GM18519 (cell line): ENCODE measurements around the gene SESN1.
"Not testable (repeated sequence)": the region's sequence is repeated elsewhere in the genome, so short reads cannot be mapped to it uniquely, and the experiment has no call there.

Experiments
- ATAC-seq: cut with Tn5 transposase; IDR thresholded peaks from one replicate; pipeline ENCODE4 v1.9.1; 2021; ENCODE audit warnings: mild to moderate bottlenecking, moderate library complexity; ENCODE audit not compliant: unreplicated experiment, low FRiP score

The SESN1 gene

GRCh38 chr6:109094416-109095035, at the start of gene SESN1:
SESN1 (minus strand) TSS chr6:109094846; CDS start chr6:109094073, 773 bp downstream.
- ATAC-seq = peak; percentile 38

GRCh38 chr6:109143191-109143590, 48.5 kb upstream of the SESN1 start:
- no peak for ATAC-seq

GRCh38 chr6:109142067-109142466, 47.4 kb upstream of the SESN1 start:
- not testable (repeated sequence) for ATAC-seq

GRCh38 chr6:109139109-109139508, 44.5 kb upstream of the SESN1 start:
- no peak for ATAC-seq

- ATAC-seq = not testable (repeated sequence)
Observed at GRCh38 chr6:109136530-109136929, 41.9 kb upstream of the SESN1 start.

GRCh38 chr6:109136039-109136438, 41.4 kb upstream of the SESN1 start:
- not testable (repeated sequence) for ATAC-seq

- not testable (repeated sequence) for ATAC-seq
Observed at GRCh38 chr6:109135600-109135999, 41.0 kb upstream of the SESN1 start.

GRCh38 chr6:109130065-109130464, 35.4 kb upstream of the SESN1 start:
- no peak for ATAC-seq

GRCh38 chr6:109125504-109125903, 30.9 kb upstream of the SESN1 start:
- ATAC-seq = no peak

GRCh38 chr6:109124219-109124618, 29.6 kb upstream of the SESN1 start:
- no peak for ATAC-seq

GRCh38 chr6:109121411-109121810, 26.8 kb upstream of the SESN1 start:
- no peak for ATAC-seq

GRCh38 chr6:109118871-109119354, 24.3 kb upstream of the SESN1 start:
- ATAC-seq = no peak

GRCh38 chr6:109118337-109118736, 23.7 kb upstream of the SESN1 start:
- no peak for ATAC-seq

GRCh38 chr6:109117346-109118035, 22.8 kb upstream of the SESN1 start:
- no peak for ATAC-seq

GRCh38 chr6:109112663-109113062, 18.0 kb upstream of the SESN1 start:
- not testable (repeated sequence) for ATAC-seq

GRCh38 chr6:109109663-109110062, 15.0 kb upstream of the SESN1 start:
- ATAC-seq = not testable (repeated sequence)

GRCh38 chr6:109105681-109106080, 11.0 kb upstream of the SESN1 start:
- no peak for ATAC-seq

- no peak for ATAC-seq
Observed at GRCh38 chr6:109104512-109104911, 9.9 kb upstream of the SESN1 start.

GRCh38 chr6:109103942-109104341, 9.3 kb upstream of the SESN1 start:
- ATAC-seq = peak; percentile 74

GRCh38 chr6:109102762-109103161, 8.1 kb upstream of the SESN1 start:
- no peak for ATAC-seq

GRCh38 chr6:109097661-109098060, 3.0 kb upstream of the SESN1 start:
- ATAC-seq = no peak

GRCh38 chr6:109096208-109096607, 1.6 kb upstream of the SESN1 start:
- ATAC-seq = no peak
